ENCODE data around the gene FAU. TPM values are rescaled to one million over a fixed set of nuclear protein-coding genes. Genes with fewer than 3 reads are reported as not detected.
A peak's percentile ranks its signal among the peaks of the same experiment; 100 is the strongest.

FAU gene
- total and polyA plus RNA-seq, 5 experiments from 2014 or later: 1,097 to 1,501 (median 1,366) TPM

DNA sequence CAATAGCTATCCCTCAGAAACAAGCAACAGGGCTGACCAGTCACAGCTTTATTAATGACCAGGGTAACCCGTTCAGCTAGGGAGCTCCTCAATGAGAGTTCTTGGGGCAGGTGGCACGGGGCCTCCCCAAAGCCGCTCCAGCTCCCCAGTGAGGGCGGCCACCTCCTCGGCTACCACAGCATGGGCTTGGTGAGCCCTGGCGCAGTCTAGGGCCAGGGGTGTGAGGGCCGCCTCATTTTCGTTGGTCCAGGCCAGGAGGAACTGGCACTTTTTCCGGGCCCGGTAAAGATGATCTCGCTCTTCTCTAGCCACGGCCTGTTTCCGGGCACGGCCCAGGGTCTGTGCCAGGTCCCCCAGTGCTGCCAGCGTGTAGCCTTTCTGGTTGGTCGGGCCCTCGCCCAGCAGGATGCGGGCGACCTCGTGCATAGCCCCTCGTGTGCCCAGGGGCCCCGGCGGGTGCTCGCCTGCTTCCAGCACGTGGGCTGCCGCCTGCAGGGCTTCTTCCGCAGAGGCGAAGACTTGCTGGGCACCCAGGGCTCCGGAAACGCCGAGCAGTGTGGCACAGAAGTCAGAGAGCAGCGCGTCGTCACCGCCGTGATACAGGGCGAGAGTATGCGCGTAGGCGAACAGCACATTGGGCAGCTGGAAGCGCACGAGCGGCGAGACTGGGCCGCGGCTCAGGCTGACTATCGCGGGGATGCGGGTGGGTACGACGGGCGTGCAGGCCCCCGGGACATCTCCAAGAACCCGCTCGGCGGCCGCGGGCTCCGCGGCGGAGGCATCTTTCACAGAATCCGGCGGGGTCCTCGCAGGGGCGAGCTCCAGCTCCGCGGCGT, 5.3 kb downstream of the FAU start:
- peaks cover 27 to 64% (median 47%) of the 10 kb centered on the region in 4 donors for H3K4me1 Mint-ChIP-seq
- peak overlapping the region; percentile 87 to 94 (median 90) for H3K4me3 Mint-ChIP-seq
- H3K9me3 Mint-ChIP-seq: no peaks in the 10 kb centered on the region
- DNase-seq (peak; percentile 47 to 83 (median 65)), ATAC-seq (peak; percentile 9 to 20)
- POLR2A ChIA-PET: interaction anchor here (0.6 to 3.8 kb wide), 34 partner anchors 8 to 1151 kb away, joined by 3 to 42 read pairs (median 6); partner anchors contain the start of genes ARL2, CAPN1, CDCA5 and EHD1
- H3K27me3 Mint-ChIP-seq: no peaks in the 10 kb centered on the region
- H3K36me3 Mint-ChIP-seq: peaks cover 3 to 34% (median 6%) of the 10 kb centered on the region in 3 donors
- H3K27ac Mint-ChIP-seq: peak overlapping the region; percentile 81 to 99 (median 96)

DNA sequence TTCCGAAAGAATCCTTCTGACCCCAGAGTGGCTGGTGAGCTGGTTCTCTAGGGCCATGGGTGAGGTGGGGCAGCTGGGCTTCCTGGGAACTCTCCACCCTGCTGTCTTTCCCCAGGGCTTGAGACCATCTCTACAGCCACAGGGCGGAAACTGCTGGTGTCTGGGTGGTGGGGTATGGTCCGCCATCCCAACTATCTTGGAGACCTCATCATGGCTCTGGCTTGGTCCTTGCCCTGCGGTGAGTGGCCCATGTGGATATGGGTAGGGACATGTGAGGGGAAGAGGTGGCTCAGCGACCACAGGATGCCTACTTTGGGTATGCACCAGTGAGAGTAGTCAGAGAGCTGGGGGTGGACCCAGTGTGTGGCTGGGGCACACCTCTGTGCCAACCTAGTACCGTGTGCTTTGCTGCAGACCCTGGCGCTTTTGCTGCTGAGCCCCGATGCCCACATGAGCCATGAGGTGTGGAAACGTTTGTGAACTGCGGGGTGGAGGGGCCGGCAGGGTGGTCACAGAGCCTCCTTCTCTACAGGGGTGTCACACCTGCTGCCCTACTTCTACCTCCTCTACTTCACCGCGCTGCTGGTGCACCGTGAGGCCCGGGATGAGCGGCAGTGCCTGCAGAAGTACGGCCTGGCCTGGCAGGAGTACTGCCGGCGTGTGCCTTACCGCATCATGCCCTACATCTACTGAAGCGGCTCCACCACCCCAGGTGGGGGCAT, 6.4 kb downstream of the FAU start:
- no peak for ATAC-seq
- no peak for DNase-seq
- Mint-ChIP-seq H3K4me1 (peaks cover 26 to 64% (median 49%) of the 10 kb centered on the region in 4 donors), H3K4me3 (peak overlapping the region; percentile 22 to 94 (median 88)), H3K36me3 (peaks cover 3 to 29% (median 6%) of the 10 kb centered on the region in 3 donors), H3K27ac (peak overlapping the region in 9 of 10 donors; percentile 20 to 97 (median 63)), H3K27me3 (no peaks in the 10 kb centered on the region), H3K9me3 (no peaks in the 10 kb centered on the region)
- POLR2A ChIA-PET: interaction anchor here (0.7 to 3.8 kb wide), 7 partner anchors 12 to 455 kb away, joined by 5 to 42 read pairs (median 14); partner anchors contain the start of genes SF1, SYVN1, VPS51 and ZNRD2

- ATAC-seq (no peak), DNase-seq (no peak)
- Mint-ChIP-seq H3K27ac (peak overlapping the region in 8 of 10 donors; percentile 27 to 97 (median 79)), H3K9me3 (no peaks in the 10 kb centered on the region), H3K36me3 (peaks cover 2 to 23% (median 3%) of the 10 kb centered on the region in 3 donors), H3K4me3 (peak overlapping the region in 7 of 10 donors; percentile 7 to 99 (median 81)), H3K4me1 (peaks cover 31 to 63% (median 53%) of the 10 kb centered on the region in 4 donors), H3K27me3 (no peaks in the 10 kb centered on the region)
- POLR2A ChIA-PET: interaction anchor here (3.8 kb wide), 1 partner anchor 20 kb away, joined by 42 read pairs; the partner anchor contains the start of gene SYVN1
Measured at GRCh38 chr11:65114538-65115171, 7.3 kb downstream of the FAU start.

- ATAC-seq (no peak), DNase-seq (no peak)
- POLR2A ChIA-PET: interaction anchor here (2.4 to 6.8 kb wide), 3 partner anchors 9 to 68 kb away, joined by 10 to 115 read pairs (median 101); partner anchors contain the start of genes CAPN1, FAU, MRPL49 and VPS51
- H3K36me3 Mint-ChIP-seq: peaks cover 2 to 15% (median 3%) of the 10 kb centered on the region in 3 donors
- peak overlapping the region in 9 of 10 donors; percentile 6 to 99 (median 83) for H3K27ac Mint-ChIP-seq
- peak overlapping the region; percentile 19 to 99 (median 84) for H3K4me3 Mint-ChIP-seq
- no peaks in the 10 kb centered on the region for H3K9me3 Mint-ChIP-seq
- H3K27me3 Mint-ChIP-seq: no peaks in the 10 kb centered on the region
- H3K4me1 Mint-ChIP-seq: peaks cover 31 to 61% (median 50%) of the 10 kb centered on the region in 4 donors
Measured at GRCh38 chr11:65113839-65114238, 8.1 kb downstream of the FAU start.

DNA sequence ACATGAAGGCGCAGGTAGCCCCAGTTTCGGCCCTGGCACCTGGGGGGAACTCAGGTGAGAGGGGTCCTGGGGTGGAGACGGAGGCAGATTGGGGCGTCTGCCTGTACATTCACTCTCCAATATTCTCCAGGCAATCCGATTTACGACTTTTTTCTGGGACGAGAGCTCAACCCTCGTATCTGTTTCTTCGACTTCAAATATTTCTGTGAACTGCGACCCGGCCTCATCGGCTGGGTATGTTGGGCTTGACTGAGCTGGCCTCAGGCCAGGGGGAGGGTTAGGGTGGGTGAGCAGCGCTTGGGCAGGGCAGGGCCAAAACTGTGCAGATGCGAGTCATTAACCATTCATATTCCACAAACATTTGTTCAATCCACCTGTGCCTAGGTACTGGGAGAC, 8.6 kb downstream of the FAU start:
- POLR2A ChIA-PET: interaction anchor here (1.0 to 6.8 kb wide), 8 partner anchors 9 to 394 kb away, joined by 4 to 115 read pairs (median 13); partner anchors contain the start of genes ARL2, CAPN1, FAU and MRPL49
- Mint-ChIP-seq H3K4me3 (peak overlapping the region; percentile 80 to 99 (median 87)), H3K36me3 (peaks cover 2 to 11% (median 3%) of the 10 kb centered on the region in 3 donors), H3K27me3 (no peaks in the 10 kb centered on the region), H3K9me3 (no peaks in the 10 kb centered on the region), H3K27ac (peak overlapping the region; percentile 83 to 99 (median 92)), H3K4me1 (peaks cover 28 to 56% (median 48%) of the 10 kb centered on the region in 4 donors)
- no peak for ATAC-seq
- DNase-seq: no peak

- H3K27ac Mint-ChIP-seq: peak overlapping the region; percentile 83 to 99 (median 92)
- H3K4me3 Mint-ChIP-seq: peak overlapping the region; percentile 80 to 99 (median 87)
- peaks cover 0 to 6% (median under 1%) of the 10 kb centered on the region in 3 donors for H3K36me3 Mint-ChIP-seq
- peaks cover 27 to 51% (median 45%) of the 10 kb centered on the region in 4 donors for H3K4me1 Mint-ChIP-seq
- POLR2A ChIA-PET: interaction anchor here (0.6 to 6.8 kb wide), 16 partner anchors 10 to 395 kb away, joined by 3 to 115 read pairs (median 4); partner anchors contain the start of genes ARL2, CAPN1, CDCA5 and FAU
- ATAC-seq (peak; percentile 56 to 59), DNase-seq (peak; percentile 65 to 85 (median 80))
- no peaks in the 10 kb centered on the region for H3K27me3 Mint-ChIP-seq
- no peaks in the 10 kb centered on the region for H3K9me3 Mint-ChIP-seq
Measured at GRCh38 chr11:65112546-65113360, 9.2 kb downstream of the FAU start.

DNA sequence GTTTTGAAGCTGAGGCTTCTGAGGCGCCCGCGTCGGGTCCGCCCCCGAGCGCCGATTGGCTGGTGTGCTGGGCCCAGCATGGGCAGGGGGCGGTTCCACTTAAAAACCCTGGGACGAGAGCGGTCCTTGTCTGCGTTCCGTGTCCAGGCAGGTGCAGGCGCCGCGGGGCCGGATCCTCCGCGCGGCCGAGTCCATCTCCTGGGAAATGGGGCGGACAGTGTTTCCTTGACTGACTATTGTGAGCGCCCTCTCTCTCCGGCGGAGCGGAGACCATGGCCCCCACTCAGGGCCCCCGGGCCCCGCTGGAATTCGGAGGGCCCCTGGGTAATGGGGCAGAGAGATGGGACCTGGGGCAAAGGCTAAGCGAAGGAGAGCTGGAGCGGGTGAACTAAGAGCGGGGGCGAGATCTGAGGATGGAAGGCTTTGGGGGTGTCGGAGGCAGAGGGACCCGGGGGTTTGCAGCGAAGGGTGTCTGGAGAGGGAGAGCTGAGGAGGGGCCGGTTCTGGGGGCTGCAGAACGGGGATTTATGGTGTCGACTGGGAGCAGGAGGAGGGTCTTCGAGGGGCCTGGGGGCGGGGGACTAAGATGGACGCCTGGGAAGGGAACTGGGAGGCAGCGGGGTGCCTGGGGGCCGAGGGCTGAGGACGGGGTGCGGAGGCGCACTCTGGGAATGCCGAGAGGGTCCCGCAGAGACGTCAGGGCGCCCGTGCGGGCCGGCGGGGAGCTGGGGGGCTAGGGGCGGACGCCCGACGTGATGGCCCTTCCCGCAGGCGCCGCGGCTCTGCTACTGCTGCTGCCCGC, 10.0 kb downstream of the FAU start, which contains the start of gene TM7SF2:
TM7SF2 (plus strand) TSS at position 129 of the 802 bp plus-strand sequence; CDS start at position 273, 144 bp downstream.
- H3K4me1 Mint-ChIP-seq: peaks cover 27 to 50% (median 42%) of the 10 kb centered on the region in 4 donors

GRCh38 chr11:65111159-65111743, 10.7 kb downstream of the FAU start:
- Mint-ChIP-seq H3K27me3 (no peaks in the 10 kb centered on the region), H3K27ac (peak overlapping the region; percentile 63 to 99 (median 90)), H3K4me1 (peaks cover 27 to 48% (median 41%) of the 10 kb centered on the region in 4 donors), H3K36me3 (peaks cover 0 to 12% (median 0%) of the 10 kb centered on the region in 3 donors), H3K9me3 (no peaks in the 10 kb centered on the region), H3K4me3 (peak overlapping the region; percentile 81 to 99 (median 88))
- ATAC-seq (no peak), DNase-seq (peak in 1 of 10 donors; percentile 17)
- POLR2A ChIA-PET: interaction anchor here (0.5 to 6.8 kb wide), 24 partner anchors 11 to 429 kb away, joined by 3 to 115 read pairs (median 4); partner anchors contain the start of genes ARL2, CAPN1, CDCA5 and FAU

More for the DNA sequence above, 10.0 kb downstream of the FAU start, which contains the start of gene TM7SF2:
- POLR2A ChIA-PET: interaction anchor here (0.5 to 6.8 kb wide), 27 partner anchors 11 to 428 kb away, joined by 3 to 115 read pairs (median 4); partner anchors contain the start of genes ARL2, CAPN1, CDCA5 and FAU
- peak within 1 kb of the TSS; percentile 81 to 99 (median 88) for H3K4me3 Mint-ChIP-seq
- peak; percentile 69 to 71 for ATAC-seq
- DNase-seq: peak; percentile 84 to 96 (median 90)
- no peaks in the 10 kb centered on the region for H3K9me3 Mint-ChIP-seq
- peak within 1 kb of the TSS; percentile 63 to 99 (median 92) for H3K27ac Mint-ChIP-seq
- H3K36me3 Mint-ChIP-seq: peaks cover 0 to 9% (median 0%) of the 10 kb centered on the region in 3 donors
- H3K27me3 Mint-ChIP-seq: no peaks in the 10 kb centered on the region

GRCh38 chr11:65110354-65110861, 11.5 kb downstream of the FAU start:
- peak; percentile 88 to 98 (median 94) for DNase-seq
- no peaks in the 10 kb centered on the region for H3K9me3 Mint-ChIP-seq
- peak overlapping the region in 9 of 10 donors; percentile 39 to 73 (median 56) for H3K4me3 Mint-ChIP-seq
- peak; percentile 43 to 54 for ATAC-seq
- peaks cover 0 to 19% (median 0%) of the 10 kb centered on the region in 3 donors for H3K36me3 Mint-ChIP-seq
- no peaks in the 10 kb centered on the region for H3K27me3 Mint-ChIP-seq
- H3K27ac Mint-ChIP-seq: peak overlapping the region; percentile 63 to 99 (median 89)
- peaks cover 27 to 44% (median 41%) of the 10 kb centered on the region in 4 donors for H3K4me1 Mint-ChIP-seq
- POLR2A ChIA-PET: interaction anchor here (0.5 to 6.8 kb wide), 15 partner anchors 8 to 366 kb away, joined by 3 to 115 read pairs (median 12); partner anchors contain the start of genes ARL2, CAPN1, FAU and MAP4K2

Data from naive thymus-derived CD8-positive, alpha-beta T cell (primary cell).